ENCODE results near the gene PNRC1. TPM values are rescaled to one million over a fixed set of nuclear protein-coding genes. Genes with fewer than 3 reads are reported as not detected.

The PNRC1 gene
- total and polyA plus RNA-seq, 8 donors: 30.2 to 170 (median 115) TPM

GRCh38 chr6:89045011-89045387 lies 35.6 kb upstream of the PNRC1 start:
- Histone ChIP-seq H3K36me3 (no peaks in the 10 kb centered on the region), H3K9me3 (no peaks in the 10 kb centered on the region), H3K27ac (no peak overlapping the region), H3K4me1 (peaks cover 0 to 10% (median 3%) of the 10 kb centered on the region in 3 donors), H3K27me3 (no peaks in the 10 kb centered on the region), H3K4me3 (no peak overlapping the region)
- no peak for FAIRE-seq
- DNase-seq: no peak
- intact Hi-C loops (cut with DNase I): no loop called here
- TF ChIP-seq CTCF (IDR thresholded peaks at IDR 0.05): no peak
- peak in 3 of 4 donors; percentile 37 to 78 (median 62) for ATAC-seq
- 85 to 88% methylated on average over 4 of the region's 4 CpGs for WGBS, 2 donors

GRCh38 chr6:89045576-89045975 lies 35.0 kb upstream of the PNRC1 start:
- 94 to 99% methylated on average over 5 of the region's 5 CpGs for WGBS, 2 donors
- H3K27ac ChIP-seq: no peak overlapping the region

DNA sequence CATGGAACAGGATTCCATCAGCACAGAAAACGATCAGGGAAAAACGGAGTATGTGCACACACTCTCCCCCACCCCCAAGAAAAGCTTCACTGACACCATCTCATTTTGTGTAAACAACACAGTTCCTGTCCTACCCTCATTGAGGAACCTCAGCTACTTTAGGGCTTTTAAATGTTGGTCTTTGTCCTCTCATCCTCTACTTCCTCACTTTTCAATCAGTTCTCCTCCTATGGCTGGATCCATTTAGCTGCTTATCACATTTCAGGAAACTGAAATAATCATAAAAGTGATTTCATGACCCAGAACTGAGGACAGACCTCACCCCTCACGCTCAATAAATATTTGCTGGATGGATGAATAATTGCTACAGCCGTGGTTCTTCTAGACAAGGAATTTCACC lies 33.1 kb upstream of the PNRC1 start:
- no peak for TF ChIP-seq CTCF (IDR thresholded peaks at IDR 0.05)
- WGBS, 2 donors: 35 to 42% methylated on average over 4 of the region's 4 CpGs

More at GRCh38 chr6:89045576-89045975, 35.0 kb upstream of the PNRC1 start:
- Histone ChIP-seq H3K4me3 (no peak overlapping the region), H3K4me1 (peaks cover 5 to 16% (median 8%) of the 10 kb centered on the region in 3 donors), H3K36me3 (no peaks in the 10 kb centered on the region), H3K9me3 (no peaks in the 10 kb centered on the region), H3K27me3 (no peaks in the 10 kb centered on the region)
- DNase-seq: no peak
- TF ChIP-seq CTCF (IDR thresholded peaks at IDR 0.05): no peak
- intact Hi-C loops (cut with DNase I): no loop called here
- no peak for ATAC-seq
- no peak for FAIRE-seq

GRCh38 chr6:89048288-89048923 lies 32.1 kb upstream of the PNRC1 start:
- intact Hi-C loops (cut with DNase I): no loop called here
- no peak for DNase-seq
- H3K27me3 ChIP-seq: no peaks in the 10 kb centered on the region
- TF ChIP-seq CTCF (IDR thresholded peaks at IDR 0.05): no peak
- no peaks in the 10 kb centered on the region for H3K36me3 ChIP-seq
- no peak for ATAC-seq
- H3K4me3 ChIP-seq: no peak overlapping the region
- H3K27ac ChIP-seq: no peak overlapping the region
- H3K4me1 ChIP-seq: peaks cover 11 to 20% (median 12%) of the 10 kb centered on the region in 3 donors
- no peaks in the 10 kb centered on the region for H3K9me3 ChIP-seq
- FAIRE-seq: no peak
- WGBS, 2 donors: 87 to 89% methylated on average over 3 of the region's 3 CpGs

More for the DNA sequence above, 33.1 kb upstream of the PNRC1 start:
- no peaks in the 10 kb centered on the region for H3K36me3 ChIP-seq
- intact Hi-C loops (cut with DNase I): no loop called here
- no peaks in the 10 kb centered on the region for H3K9me3 ChIP-seq
- DNase-seq: no peak
- H3K4me3 ChIP-seq: no peak overlapping the region
- ATAC-seq: no peak
- FAIRE-seq: no peak
- H3K27me3 ChIP-seq: no peaks in the 10 kb centered on the region
- H3K27ac ChIP-seq: no peak overlapping the region
- H3K4me1 ChIP-seq: peaks cover 11 to 20% (median 12%) of the 10 kb centered on the region in 3 donors

GRCh38 chr6:89048985-89049384 lies 31.6 kb upstream of the PNRC1 start:
- no peak for FAIRE-seq
- Histone ChIP-seq H3K9me3 (no peaks in the 10 kb centered on the region), H3K27me3 (no peaks in the 10 kb centered on the region), H3K4me1 (peaks cover 11 to 20% (median 12%) of the 10 kb centered on the region in 3 donors), H3K27ac (no peak overlapping the region), H3K36me3 (no peaks in the 10 kb centered on the region), H3K4me3 (no peak overlapping the region)
- WGBS, 2 donors: 77 to 82% methylated on average over 1 of the region's 1 CpG
- intact Hi-C loops (cut with DNase I): no loop called here
- no peak for DNase-seq
- ATAC-seq: no peak
- no peak for TF ChIP-seq CTCF (IDR thresholded peaks at IDR 0.05)
